ENCODE measurements around the gene DTX1.

DNA sequence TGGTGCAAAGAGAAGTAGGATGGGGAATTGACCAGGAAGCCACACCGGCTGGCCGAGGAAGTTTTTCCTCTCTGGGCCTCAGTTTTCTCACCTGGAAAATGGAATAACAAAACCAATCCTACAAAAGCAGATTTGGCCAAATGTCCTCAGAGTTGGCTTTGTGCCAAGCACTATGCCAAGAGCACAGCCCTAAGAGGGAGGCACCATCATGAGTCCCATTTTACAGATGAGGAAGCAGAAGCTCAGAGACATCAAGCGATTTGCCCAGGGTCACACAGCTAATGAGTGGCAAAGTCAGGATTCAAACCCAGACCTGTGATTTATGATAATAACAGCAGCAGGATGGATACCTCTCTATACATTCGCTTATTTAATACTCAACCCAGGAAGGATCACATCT is 51.8 kb downstream of the DTX1 start:
- TF ChIP-seq, protein P1, sequence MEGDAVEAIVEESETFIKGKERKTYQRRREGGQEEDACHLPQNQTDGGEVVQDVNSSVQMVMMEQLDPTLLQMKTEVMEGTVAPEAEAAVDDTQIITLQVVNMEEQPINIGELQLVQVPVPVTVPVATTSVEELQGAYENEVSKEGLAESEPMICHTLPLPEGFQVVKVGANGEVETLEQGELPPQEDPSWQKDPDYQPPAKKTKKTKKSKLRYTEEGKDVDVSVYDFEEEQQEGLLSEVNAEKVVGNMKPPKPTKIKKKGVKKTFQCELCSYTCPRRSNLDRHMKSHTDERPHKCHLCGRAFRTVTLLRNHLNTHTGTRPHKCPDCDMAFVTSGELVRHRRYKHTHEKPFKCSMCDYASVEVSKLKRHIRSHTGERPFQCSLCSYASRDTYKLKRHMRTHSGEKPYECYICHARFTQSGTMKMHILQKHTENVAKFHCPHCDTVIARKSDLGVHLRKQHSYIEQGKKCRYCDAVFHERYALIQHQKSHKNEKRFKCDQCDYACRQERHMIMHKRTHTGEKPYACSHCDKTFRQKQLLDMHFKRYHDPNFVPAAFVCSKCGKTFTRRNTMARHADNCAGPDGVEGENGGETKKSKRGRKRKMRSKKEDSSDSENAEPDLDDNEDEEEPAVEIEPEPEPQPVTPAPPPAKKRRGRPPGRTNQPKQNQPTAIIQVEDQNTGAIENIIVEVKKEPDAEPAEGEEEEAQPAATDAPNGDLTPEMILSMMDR (IDR thresholded peaks at IDR 0.05; ENCODE audit: low read depth, low read length, poor library complexity, severe bottlenecking): no peak
- no peak for TF ChIP-seq EZH2phosphoT487 (IDR thresholded peaks at IDR 0.05; ENCODE audit: borderline replicate concordance, low read length)
